Endothelial cell of umbilical vein (primary cell): ENCODE results near the gene ZDHHC7. TPM values are rescaled to one million over a fixed set of nuclear protein-coding genes. Genes with fewer than 3 reads are reported as not detected.

Experiments used
- BruUV-seq: library from RNA; stranded (reverse); fragments of 400-500 nt; replicated peaks from 2 replicates; lab custom pipeline; 2021; lab: Mats Ljungman, UMichigan
- CTCF ChIA-PET: fragments of 300-600, 350-600 bp; sonication (Branson Sonifier 250); formaldehyde crosslinking; loops from one replicate; lab custom pipeline; 2021; ENCODE audit warnings: antibody characterized with exemption, inconsistent platforms; lab: Charles Lee
- POLR2A ChIA-PET: fragments of 300-600, 350-600 bp; sonication (Branson Sonifier 250); formaldehyde crosslinking; loops from one replicate; lab custom pipeline; 2021; ENCODE audit warnings: antibody characterized with exemption, inconsistent platforms; lab: Charles Lee
- DNase-seq: peaks from one replicate; pipeline ENCODE4 v3.0.0-alpha.2; 2011; ENCODE audit warnings: low read depth, low spot score
- FAIRE-seq: peaks from 2 replicates; lab custom pipeline; 2011; peaks lifted over from hg19 to GRCh38; lab: Jason Lieb, UNC
- H2AFZ ChIP-seq: 2 replicates; pipeline ENCODE4 v1.6.0; 2012; ENCODE audit warnings: low read depth, low read length, control low read depth, inconsistent platforms
- H3K27ac ChIP-seq: 2 replicates; pipeline ENCODE4 v1.5.1; 2011; ENCODE audit warnings: low read depth, mild to moderate bottlenecking, control low read depth, low read length, moderate library complexity; ENCODE audit not compliant: insufficient read depth
- H3K27me3 ChIP-seq, 2 experiments: 2 replicates each; pipeline versions ENCODE4 v1.6.0 to v1.6.1; 2011; ENCODE audit warnings: low read length in 2 of 2, mixed read lengths in 1 of 2; ENCODE audit not compliant: control insufficient read depth in 2 of 2, insufficient read depth in 2 of 2
- H3K36me3 ChIP-seq, 2 experiments: 2 replicates in 1 of 2; 3 replicates in 1 of 2; pipeline ENCODE4 v1.5.1; 2011; ENCODE audit warnings: low read length in 2 of 2, mild to moderate bottlenecking in 1 of 2, moderate library complexity in 1 of 2; ENCODE audit not compliant: control insufficient read depth in 2 of 2, insufficient read depth in 2 of 2; ENCODE audit errors: extremely low read depth in 1 of 2
- H3K4me1 ChIP-seq: 3 replicates; pipeline ENCODE4 v1.5.1; 2011; ENCODE audit warnings: mild to moderate bottlenecking, low read length; ENCODE audit not compliant: control insufficient read depth, insufficient read depth; ENCODE audit errors: extremely low read depth
- H3K4me2 ChIP-seq: 2 replicates; pipeline ENCODE4 v1.6.1; 2011; ENCODE audit warnings: low read length, control low read depth, mixed read lengths; ENCODE audit not compliant: insufficient read depth
- H3K4me3 ChIP-seq, 3 experiments: fragments of 200-600 bp in 1 of 3; sonication (generic), shearing (Covaris generic) in 1 of 3; replicated peaks in 1 of 3; 2 replicates each; pipeline ENCODE4 v1.5.1; 2011 to 2016; ENCODE audit warnings: control low read depth in 3 of 3, low read length in 3 of 3, mild to moderate bottlenecking in 2 of 3, inconsistent platforms in 1 of 3, low read depth in 1 of 3, moderate library complexity in 1 of 3; ENCODE audit not compliant: insufficient read depth in 1 of 3
- H3K79me2 ChIP-seq: 2 replicates; pipeline ENCODE4 v1.6.0; 2012; ENCODE audit warnings: low read length, inconsistent platforms; ENCODE audit not compliant: control insufficient read depth, insufficient read depth
- H3K9ac ChIP-seq: replicated peaks from 2 replicates; pipeline ENCODE3; 2011; ENCODE audit warnings: low read length, control low read depth; ENCODE audit not compliant: insufficient read depth; ENCODE audit errors: extremely low read depth
- H3K9me1 ChIP-seq: replicated peaks from 3 replicates; pipeline ENCODE4 v1.6.0; 2011; ENCODE audit warnings: mild to moderate bottlenecking, low read length; ENCODE audit not compliant: control insufficient read depth, insufficient read depth; ENCODE audit errors: extremely low read depth
- H3K9me3 ChIP-seq: replicated peaks from 2 replicates; pipeline ENCODE4 v1.5.1; 2012; ENCODE audit warnings: low read length, inconsistent platforms; ENCODE audit not compliant: control insufficient read depth, insufficient read depth
- H4K20me1 ChIP-seq: replicated peaks from 2 replicates; pipeline ENCODE3; 2011; ENCODE audit warnings: mild to moderate bottlenecking, low read length; ENCODE audit not compliant: control insufficient read depth, insufficient read depth; ENCODE audit errors: extremely low read depth
- CTCF ChIP-seq, 2 donors: IDR thresholded peaks; 1 replicate in 1 of 2; 2 replicates in 1 of 2; pipeline ENCODE4 v1.5.1; 2011; ENCODE audit warnings: low read length in 2 of 2, mild to moderate bottlenecking in 2 of 2, moderate library complexity in 2 of 2, control low read depth in 1 of 2, inconsistent platforms in 1 of 2, low read depth in 1 of 2; ENCODE audit not compliant: insufficient read depth in 1 of 2; ENCODE audit errors: extremely low read depth in 1 of 2
- EZH2 ChIP-seq: IDR thresholded peaks from 2 replicates; pipeline ENCODE4 v1.6.1; 2012; ENCODE audit warnings: borderline replicate concordance, low read depth, mild to moderate bottlenecking, moderate library complexity, low read length, inconsistent platforms; ENCODE audit not compliant: severe bottlenecking
- FOS ChIP-seq: IDR thresholded peaks from 2 replicates; pipeline ENCODE4 v1.6.1; 2011; ENCODE audit warnings: mild to moderate bottlenecking, low read length, moderate library complexity, borderline replicate concordance; ENCODE audit not compliant: insufficient read depth
- JUN ChIP-seq: IDR thresholded peaks from 2 replicates; pipeline ENCODE4 v1.6.1; 2011; ENCODE audit warnings: borderline replicate concordance, low read depth; ENCODE audit not compliant: insufficient read length, insufficient read depth
- MAX ChIP-seq: IDR thresholded peaks from 2 replicates; pipeline ENCODE4 v1.6.1; 2011; ENCODE audit not compliant: insufficient read depth, insufficient read length
- POLR2A ChIP-seq: IDR thresholded peaks from 2 replicates; pipeline ENCODE4 v1.6.1; 2012; ENCODE audit warnings: low read depth, mild to moderate bottlenecking, control low read depth, low read length
- POLR2AphosphoS5 ChIP-seq: IDR thresholded peaks from 2 replicates; pipeline ENCODE4 v1.6.1; 2012; ENCODE audit warnings: low read depth, mild to moderate bottlenecking, control low read depth, low read length, moderate library complexity; ENCODE audit not compliant: insufficient read depth
- dilution Hi-C: fragments of 300-500 bp; cut with MboI; formaldehyde crosslinking; loops from one replicate; pipeline ENCODE4 v1.15.0; 2019; ENCODE audit warnings: low sequenced_read_pairs; ENCODE audit not compliant: extremely low pct_ligation_motif_present
- intact Hi-C: fragments of 100-400 bp; cut with micrococcal nuclease; formaldehyde crosslinking; loops from one replicate; pipeline ENCODE4 v1.10.0; 2022
- polyA plus RNA-seq, 4 experiments: library from polyadenylated mRNA; depleted of rRNA in 3 of 4; stranded (reverse) in 3 of 4; unstranded in 1 of 4; fragments of >200 nt; gene quantifications; 2 replicates each; pipeline versions ENCODE4 v1.2.1 to v1.2.3, GENCODE V29; 2011 to 2012; ENCODE audit warnings: missing spikeins in 1 of 4
- total RNA-seq: library from RNA; stranded (reverse); gene quantifications from 2 replicates; pipeline ENCODE4 v1.2.3, GENCODE V29; 2021

ZDHHC7 gene
- total and polyA plus RNA-seq, 2 donors (not counting 3 experiments of a cell fraction or from before 2014, with no cell fraction given): 44.1 to 46.2 TPM

- intact Hi-C loops (loop anchor here (1.0 to 5.0 kb wide), 2 partner anchors 16 to 60 kb away; partner anchors contain the start of gene ZDHHC7), dilution Hi-C loops (no loop called here)
- TF ChIP-seq EZH2 (no peak), POLR2A (peak; percentile 94), MAX (peak; percentile 83), FOS (no peak), POLR2AphosphoS5 (peak; percentile 96), JUN (no peak), CTCF (IDR thresholded peaks at IDR 0.05; ENCODE audit: extremely low read depth in 1 of 2, insufficient read depth in 1 of 2, low read depth in 1 of 2, low read length in 2 of 2) (peak in 1 of 2 donors; percentile 33)
These were observed 16.1 kb upstream of the ZDHHC7 start, which contains the start of gene KIAA0513 for GRCh38 chr16:85027349-85027957. Gene KIAA0513, plus strand, starts transcription at chr16:85027795. Its CDS starts 39,277 bp downstream, at chr16:85067072.

More at GRCh38 chr16:85027349-85027957, 16.1 kb upstream of the ZDHHC7 start, which contains the start of gene KIAA0513:
- Histone ChIP-seq H3K27ac (peak within 1 kb of the TSS; percentile 73), H3K27me3 (no peaks in the 10 kb centered on the region), H3K4me2 (peak within 1 kb of the TSS; percentile 97), H3K9ac (peak within 1 kb of the TSS; percentile 96), H3K9me1 (no peaks in the 10 kb centered on the region), H3K9me3 (no peaks in the 10 kb centered on the region), H3K4me1 (peaks cover 24% of the 10 kb centered on the region), H3K4me3 (peak within 1 kb of the TSS; percentile 65 to 90 (median 90)), H4K20me1 (no peaks in the 10 kb centered on the region), H3K36me3 (no peaks in the 10 kb centered on the region), H2AFZ (peak within 1 kb of the TSS; percentile 98), H3K79me2 (no peaks in the 10 kb centered on the region)
- ChIA-PET CTCF (interaction anchor here (0.6 to 3.6 kb wide), 7 partner anchors 14 to 691 kb away, joined by 3 to 32 read pairs (median 4); no protein-coding TSS in a partner anchor), POLR2A (interaction anchor here (1.8 kb wide), 1 partner anchor 15 kb away, joined by 5 read pairs; no protein-coding TSS in a partner anchor)
- peak; percentile 78 for FAIRE-seq
- DNase-seq: peak; percentile 94
- no TSS peak for BruUV-seq
